ENCODE data around the gene PEX5L.

GRCh38 chr3:179829401-179829800 lies 207.3 kb downstream of the PEX5L start:
- TF ChIP-seq CTCF (IDR thresholded peaks at IDR 0.05): no peak
- no peak for TF ChIP-seq POLR2A (IDR thresholded peaks at IDR 0.05)
- no peak for TF ChIP-seq EP300 (IDR thresholded peaks at IDR 0.05)

Data from suprapubic skin (tissue), 3 donors.